DOHH2 (cell line): ENCODE data around the gene SEC22A.

Experiments
- H3F3A ChIP-seq: fragments of 200-600 bp; sonication (generic), shearing (Covaris generic); 2 replicates; pipeline ENCODE4 v1.6.0; 2016; ENCODE audit warnings: antibody characterized with exemption, mild to moderate bottlenecking; ENCODE audit not compliant: control insufficient read depth, insufficient read depth
- H3K27ac ChIP-seq: fragments of 200-600 bp; sonication (generic); 2 replicates; pipeline ENCODE4 v1.5.1; 2014; ENCODE audit warnings: low read depth, mild to moderate bottlenecking, low read length, moderate library complexity
- H3K27me3 ChIP-seq: fragments of 200-600 bp; sonication (generic); 2 replicates; pipeline ENCODE4 v1.6.1; 2014; ENCODE audit warnings: mild to moderate bottlenecking, low read length, mixed read lengths; ENCODE audit not compliant: control insufficient read depth
- H3K36me3 ChIP-seq: fragments of 200-600 bp; sonication (generic); 2 replicates; pipeline ENCODE4 v1.6.1; 2014; ENCODE audit warnings: mild to moderate bottlenecking, low read length, moderate library complexity, mixed read lengths; ENCODE audit not compliant: control insufficient read depth
- H3K4me1 ChIP-seq: fragments of 200-600 bp; sonication (generic); 2 replicates; pipeline ENCODE4 v1.6.1; 2014; ENCODE audit warnings: mild to moderate bottlenecking, low read length, mixed read lengths; ENCODE audit not compliant: control insufficient read depth
- H3K4me2 ChIP-seq: fragments of 200-600 bp; sonication (generic); 2 replicates; pipeline ENCODE4 v1.6.0; 2014; ENCODE audit warnings: mild to moderate bottlenecking, low read length, moderate library complexity
- H3K4me3 ChIP-seq: fragments of 200-600 bp; sonication (generic); 2 replicates; pipeline ENCODE4 v1.5.1; 2014; ENCODE audit warnings: mild to moderate bottlenecking, low read length, mixed read lengths
- H3K79me2 ChIP-seq: fragments of 200-600 bp; sonication (generic); 2 replicates; pipeline ENCODE4 v1.6.1; 2014; ENCODE audit warnings: mild to moderate bottlenecking, low read length, mixed read lengths; ENCODE audit not compliant: control insufficient read depth
- H3K9me2 ChIP-seq: fragments of 200-600 bp; sonication (generic); replicated peaks from 2 replicates; pipeline ENCODE4 v1.6.1; 2014; ENCODE audit warnings: mild to moderate bottlenecking, low read length, mixed read lengths; ENCODE audit not compliant: control insufficient read depth
- H3K9me3 ChIP-seq: fragments of 200-600 bp; sonication (generic); 2 replicates; pipeline ENCODE4 v1.6.1; 2014; ENCODE audit warnings: antibody characterized with exemption, low read length, mixed read lengths; ENCODE audit not compliant: control insufficient read depth, insufficient read depth
- H4K20me1 ChIP-seq: fragments of 200-600 bp; sonication (generic); 2 replicates; pipeline ENCODE4 v1.6.0; 2014; ENCODE audit warnings: low read depth, mild to moderate bottlenecking, antibody characterized with exemption, low read length, moderate library complexity; ENCODE audit not compliant: control insufficient read depth, insufficient read depth
- EZH2phosphoT487 ChIP-seq: fragments of 200-600 bp; sonication (generic); IDR thresholded peaks from 2 replicates; pipeline ENCODE4 v1.6.1; 2017; ENCODE audit warnings: borderline replicate concordance, mild to moderate bottlenecking, antibody characterized with exemption, low read length, moderate library complexity, mixed read lengths
- TF ChIP-seq, protein P1 (sequence below): fragments of 200-600 bp; sonication (generic); IDR thresholded peaks from one replicate; pipeline ENCODE4 v1.5.1; 2014; ENCODE audit warnings: antibody characterized with exemption, mild to moderate bottlenecking, low read depth, low read length; ENCODE audit not compliant: poor library complexity, severe bottlenecking

Gene SEC22A

DNA sequence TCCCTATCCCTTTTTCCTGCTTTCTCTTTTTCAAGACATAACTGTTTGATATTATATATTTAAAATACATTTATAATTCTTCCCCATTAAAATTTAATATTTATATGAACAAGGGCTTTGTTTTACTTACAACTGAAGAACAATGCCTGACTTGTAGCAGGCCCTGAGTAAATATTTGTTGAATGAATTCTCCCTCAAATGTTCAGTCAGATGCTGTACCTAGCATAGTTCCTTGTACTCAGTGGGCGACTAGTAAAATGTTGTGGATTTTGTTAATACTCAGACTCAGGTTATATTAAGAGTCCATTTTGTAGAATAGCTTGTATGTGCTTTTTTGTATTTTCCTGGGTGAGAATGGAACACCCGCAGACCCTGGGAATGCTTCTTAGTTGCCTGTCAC lies 69.1 kb downstream of the SEC22A start:
- H3K36me3 ChIP-seq = peaks cover 8% of the 10 kb centered on the region; the same call in 1 of the 2 replicates
- H3K4me1 ChIP-seq = no peaks in the 10 kb centered on the region
- H3K27me3 ChIP-seq = no peaks in the 10 kb centered on the region
- no peak overlapping the region for H3K27ac ChIP-seq
- no peak overlapping the region for H3K4me3 ChIP-seq
- TF ChIP-seq, protein P1, sequence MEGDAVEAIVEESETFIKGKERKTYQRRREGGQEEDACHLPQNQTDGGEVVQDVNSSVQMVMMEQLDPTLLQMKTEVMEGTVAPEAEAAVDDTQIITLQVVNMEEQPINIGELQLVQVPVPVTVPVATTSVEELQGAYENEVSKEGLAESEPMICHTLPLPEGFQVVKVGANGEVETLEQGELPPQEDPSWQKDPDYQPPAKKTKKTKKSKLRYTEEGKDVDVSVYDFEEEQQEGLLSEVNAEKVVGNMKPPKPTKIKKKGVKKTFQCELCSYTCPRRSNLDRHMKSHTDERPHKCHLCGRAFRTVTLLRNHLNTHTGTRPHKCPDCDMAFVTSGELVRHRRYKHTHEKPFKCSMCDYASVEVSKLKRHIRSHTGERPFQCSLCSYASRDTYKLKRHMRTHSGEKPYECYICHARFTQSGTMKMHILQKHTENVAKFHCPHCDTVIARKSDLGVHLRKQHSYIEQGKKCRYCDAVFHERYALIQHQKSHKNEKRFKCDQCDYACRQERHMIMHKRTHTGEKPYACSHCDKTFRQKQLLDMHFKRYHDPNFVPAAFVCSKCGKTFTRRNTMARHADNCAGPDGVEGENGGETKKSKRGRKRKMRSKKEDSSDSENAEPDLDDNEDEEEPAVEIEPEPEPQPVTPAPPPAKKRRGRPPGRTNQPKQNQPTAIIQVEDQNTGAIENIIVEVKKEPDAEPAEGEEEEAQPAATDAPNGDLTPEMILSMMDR = no peak
- TF ChIP-seq EZH2phosphoT487 = no peak
- no peaks in the 10 kb centered on the region for H4K20me1 ChIP-seq
- no peaks in the 10 kb centered on the region for H3K9me2 ChIP-seq
- H3F3A ChIP-seq = no peaks in the 10 kb centered on the region
- no peak overlapping the region for H3K4me2 ChIP-seq
- H3K79me2 ChIP-seq = no peaks in the 10 kb centered on the region
- H3K9me3 ChIP-seq = no peaks in the 10 kb centered on the region

DNA sequence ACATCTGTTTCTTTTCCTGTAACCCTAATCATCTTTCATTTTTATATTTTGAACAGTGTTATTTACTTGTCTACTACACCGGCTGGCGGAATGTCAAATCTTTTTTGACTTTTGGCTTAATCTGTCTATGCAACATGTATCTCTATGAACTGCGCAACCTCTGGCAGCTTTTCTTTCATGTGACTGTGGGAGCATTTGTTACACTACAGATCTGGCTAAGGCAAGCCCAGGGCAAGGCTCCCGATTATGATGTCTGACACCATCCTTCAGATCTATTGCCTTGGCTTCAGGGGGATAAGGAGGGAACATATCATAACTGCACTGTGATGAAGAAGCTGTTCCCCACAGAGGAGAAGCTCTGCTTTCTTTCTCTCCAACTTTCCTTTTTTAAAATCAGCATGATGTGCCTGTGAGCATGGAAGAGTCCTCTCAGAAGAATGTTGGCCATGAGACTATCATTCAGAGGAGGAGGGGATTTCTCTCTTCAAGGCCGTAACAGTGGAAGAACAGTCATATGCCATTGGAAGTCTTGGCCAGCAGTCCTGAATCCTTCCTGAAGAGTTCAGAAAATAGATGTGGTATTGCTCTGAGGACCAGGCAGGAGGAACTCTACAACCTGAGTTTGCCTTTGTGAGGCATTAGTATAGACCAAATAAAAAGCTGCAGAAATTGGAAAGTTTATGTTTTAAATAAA lies 69.9 kb downstream of the SEC22A start:
- peaks cover 6% of the 10 kb centered on the region; the same call in 1 of the 2 replicates for H3K36me3 ChIP-seq
- H3K27ac ChIP-seq = no peak overlapping the region
- no peaks in the 10 kb centered on the region for H3K27me3 ChIP-seq
- H3K79me2 ChIP-seq = no peaks in the 10 kb centered on the region
- TF ChIP-seq, protein P1 = no peak
- TF ChIP-seq EZH2phosphoT487 = no peak
- no peaks in the 10 kb centered on the region for H3K9me2 ChIP-seq
- H3F3A ChIP-seq = no peaks in the 10 kb centered on the region
- H3K4me2 ChIP-seq = no peak overlapping the region
- no peaks in the 10 kb centered on the region for H4K20me1 ChIP-seq
- no peaks in the 10 kb centered on the region for H3K9me3 ChIP-seq
- H3K4me1 ChIP-seq = no peaks in the 10 kb centered on the region
- no peak overlapping the region for H3K4me3 ChIP-seq

DNA sequence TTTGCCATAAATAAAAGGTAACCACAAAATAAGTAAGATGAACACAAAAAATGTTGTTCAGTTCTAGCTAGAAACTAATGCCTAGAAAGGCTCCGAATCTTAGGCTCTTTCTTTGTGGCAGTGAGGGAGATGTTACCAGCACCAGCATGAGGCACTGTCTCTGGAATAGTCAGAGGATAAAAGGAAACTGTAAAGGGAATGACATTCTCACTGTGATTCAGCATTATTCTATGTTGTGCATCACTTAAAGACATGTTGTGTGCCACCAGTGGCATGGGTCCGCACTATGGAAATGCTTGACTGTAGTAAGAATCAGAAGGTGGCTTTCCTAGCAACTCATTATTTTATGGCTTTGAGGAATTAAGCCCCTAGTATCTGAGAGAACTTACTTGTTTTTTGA lies 70.8 kb downstream of the SEC22A start:
- Histone ChIP-seq H3K36me3 (peaks cover 5% of the 10 kb centered on the region; the same call in 1 of the 2 replicates), H3K27me3 (no peaks in the 10 kb centered on the region), H3K9me2 (no peaks in the 10 kb centered on the region), H3K9me3 (no peaks in the 10 kb centered on the region), H3F3A (no peaks in the 10 kb centered on the region), H3K4me1 (no peaks in the 10 kb centered on the region), H3K4me2 (no peak overlapping the region), H3K4me3 (no peak overlapping the region), H3K27ac (no peak overlapping the region), H4K20me1 (no peaks in the 10 kb centered on the region), H3K79me2 (no peaks in the 10 kb centered on the region)
- TF ChIP-seq, protein P1 = no peak
- TF ChIP-seq EZH2phosphoT487 = no peak
